ENCODE data around the gene PTPRT.
"Not testable (repeated sequence)": the region's sequence is repeated elsewhere in the genome, so short reads cannot be mapped to it uniquely, and the experiment has no call there.

Gene PTPRT

DNA sequence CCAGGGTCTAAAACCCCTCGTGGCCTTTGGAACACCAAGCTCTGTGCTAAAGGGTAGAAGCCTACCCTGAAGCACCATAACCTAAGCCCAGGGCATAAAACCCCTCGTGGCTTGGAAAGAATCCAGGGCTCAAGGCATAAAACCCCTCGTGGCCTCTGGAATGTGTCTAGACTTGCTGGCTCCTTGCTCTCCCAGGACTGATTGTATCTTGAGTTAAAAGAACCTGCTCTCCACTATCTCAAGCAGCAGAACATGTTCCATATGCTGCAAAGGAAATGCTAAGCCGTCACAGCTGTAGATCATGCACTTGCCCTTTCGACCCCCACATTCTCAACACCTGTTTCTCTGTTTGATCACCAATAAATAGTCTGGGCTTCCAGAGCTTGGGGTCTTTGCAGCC is 288.9 kb downstream of the PTPRT start:
- not testable (repeated sequence) for DNase-seq

DNA sequence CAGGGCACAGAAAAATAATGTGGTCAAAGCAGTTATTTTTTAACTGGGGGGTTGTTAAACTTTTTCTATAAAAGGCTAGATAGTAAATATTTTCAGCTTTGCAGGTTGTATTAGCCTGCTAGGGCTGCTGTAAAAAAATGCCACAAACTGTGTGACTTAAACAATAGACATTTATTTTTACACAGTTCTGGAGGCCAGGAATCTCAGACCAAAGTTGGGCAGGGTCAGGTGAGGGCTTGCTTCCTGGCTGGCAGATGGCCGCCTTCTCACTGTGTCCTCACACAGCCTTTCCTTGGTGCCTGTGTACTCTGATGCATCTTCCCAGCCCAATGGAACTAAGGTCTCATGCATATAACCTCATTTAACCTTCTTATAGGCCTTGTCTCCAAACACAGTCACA is 294.7 kb downstream of the PTPRT start:
- no peak for DNase-seq

DNA sequence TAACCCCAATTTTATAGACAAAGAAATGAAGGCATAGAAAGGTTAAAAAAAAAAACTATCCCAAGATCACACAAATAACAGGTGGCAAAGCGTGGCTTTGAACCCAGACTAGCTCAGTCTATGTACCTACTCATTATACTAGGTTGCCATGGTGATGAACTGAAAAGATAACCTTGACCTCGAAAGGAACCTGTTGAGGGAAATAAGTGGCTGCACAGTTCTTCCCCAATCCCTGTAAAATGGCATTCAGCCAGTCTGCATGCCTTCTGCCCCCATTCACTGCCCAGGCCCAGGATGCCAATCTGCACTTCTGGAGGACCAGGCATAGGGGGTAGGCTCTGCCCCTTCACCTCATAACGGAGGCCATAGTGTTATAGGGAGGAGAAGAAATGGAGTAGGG is 295.2 kb downstream of the PTPRT start:
- no peak for DNase-seq

DNA sequence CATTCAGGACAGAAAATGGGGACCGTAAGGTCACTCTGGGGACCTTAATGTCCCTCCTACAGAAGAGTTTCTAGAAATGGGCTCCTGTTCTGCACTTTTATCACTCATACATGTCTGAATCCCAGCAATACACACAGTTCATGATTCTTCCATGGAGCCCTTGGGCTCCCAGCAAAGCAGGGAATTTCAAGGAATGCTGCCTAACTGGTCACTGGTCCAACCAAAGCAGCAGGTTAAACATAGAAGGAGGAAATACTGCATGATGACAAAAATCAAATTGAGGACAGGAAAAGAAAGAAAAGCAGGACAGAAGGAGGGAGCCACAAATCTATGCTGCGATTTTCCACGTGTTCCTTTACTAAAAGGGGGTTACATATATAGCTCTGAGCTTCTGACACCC is 300.2 kb downstream of the PTPRT start:
- no peak for DNase-seq

DNA sequence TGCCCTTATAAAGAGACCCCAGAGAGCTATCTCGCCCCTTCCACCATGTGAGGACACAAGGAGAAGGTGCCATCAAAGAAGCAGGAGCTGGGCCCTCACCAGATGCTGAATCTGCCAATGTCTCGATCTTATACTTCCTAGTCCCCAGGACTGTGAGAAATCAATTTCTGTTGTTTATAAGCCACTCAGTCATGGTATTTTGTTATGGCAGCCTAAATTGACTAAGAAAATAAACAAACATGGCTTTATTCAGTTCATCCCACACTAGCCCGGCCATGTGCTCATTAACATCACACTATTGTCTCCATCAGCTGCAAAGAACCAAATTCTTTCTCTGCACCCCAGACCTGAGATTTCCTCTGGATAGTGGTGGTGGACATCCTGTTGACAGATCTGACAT is 302.4 kb downstream of the PTPRT start:
- no peak for DNase-seq

DNA sequence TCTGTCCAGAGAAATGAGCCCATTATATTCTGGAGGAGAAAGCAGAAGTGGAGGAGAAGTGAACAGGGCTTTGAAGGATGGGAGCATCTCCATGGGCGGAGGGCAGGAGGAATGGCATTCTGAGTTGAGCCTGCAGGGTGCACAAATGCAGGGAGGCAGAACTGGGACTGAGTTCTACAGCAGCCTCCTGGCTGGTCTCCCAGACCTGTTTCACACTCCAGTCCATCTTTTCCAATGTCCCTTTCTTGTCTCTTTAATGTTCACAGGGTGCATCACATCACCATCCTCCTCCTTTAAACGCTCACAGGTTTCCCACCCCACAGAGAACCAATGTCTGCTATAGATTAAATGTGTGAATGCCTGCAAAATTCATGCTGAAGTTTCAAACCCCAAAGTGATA is 302.9 kb downstream of the PTPRT start:
- DNase-seq, result no peak

DNA sequence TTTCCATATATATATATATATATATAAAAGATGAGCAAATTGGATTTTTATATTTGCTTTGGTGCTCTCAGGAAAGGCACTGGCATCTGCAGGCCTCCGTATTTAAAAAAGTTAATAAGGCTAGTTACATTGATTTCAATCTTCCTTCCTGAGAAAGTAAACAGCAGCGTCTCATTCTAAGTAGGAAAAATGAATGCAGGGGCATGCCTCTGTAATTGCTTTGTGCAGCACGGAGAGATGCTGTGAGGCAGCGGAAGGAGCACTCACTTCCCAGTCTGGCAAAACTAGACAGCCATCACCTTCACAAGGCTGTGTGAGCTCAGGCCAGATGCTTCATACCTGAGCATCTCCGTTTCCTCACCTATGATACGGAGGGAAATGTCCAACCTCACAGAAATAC is 303.7 kb downstream of the PTPRT start:
- no peak for DNase-seq

DNA sequence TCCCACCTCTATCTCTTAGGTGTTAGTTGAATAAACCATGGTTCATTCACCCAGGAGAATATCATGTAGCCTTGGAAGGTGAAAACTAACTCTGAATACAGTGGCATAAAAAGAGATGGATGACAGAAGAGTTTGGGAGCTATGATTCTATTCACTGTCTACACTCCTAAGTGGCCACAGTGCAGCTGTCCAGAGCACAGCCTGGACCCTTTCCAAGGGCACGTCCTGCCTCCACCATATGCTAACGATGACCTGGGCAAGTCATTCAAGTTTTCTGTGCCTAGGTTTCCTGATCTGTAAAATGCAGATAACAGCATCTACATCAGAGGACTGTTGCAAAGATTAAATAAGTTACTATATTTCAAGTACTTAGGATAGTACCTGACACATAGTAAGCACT is 314.1 kb downstream of the PTPRT start:
- no peak for DNase-seq

DNA sequence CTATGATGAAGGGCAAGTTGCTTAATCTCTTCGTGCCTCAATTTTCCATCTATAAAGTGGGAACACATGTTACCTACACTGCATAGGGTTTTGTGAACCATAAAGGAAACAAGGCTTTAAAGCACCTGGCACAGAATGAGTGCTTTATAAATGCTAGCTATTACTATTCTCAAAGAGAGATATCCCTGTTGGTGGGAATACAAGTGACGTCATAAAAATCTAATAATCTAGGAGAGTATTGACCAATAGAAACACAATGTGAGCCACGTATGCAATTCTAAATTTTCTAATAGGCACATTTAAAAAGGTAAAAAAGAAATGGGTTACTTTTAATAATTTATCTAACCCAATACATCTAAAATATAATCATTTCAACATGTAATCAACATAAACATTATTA is 316.4 kb downstream of the PTPRT start:
- DNase-seq, result no peak

DNA sequence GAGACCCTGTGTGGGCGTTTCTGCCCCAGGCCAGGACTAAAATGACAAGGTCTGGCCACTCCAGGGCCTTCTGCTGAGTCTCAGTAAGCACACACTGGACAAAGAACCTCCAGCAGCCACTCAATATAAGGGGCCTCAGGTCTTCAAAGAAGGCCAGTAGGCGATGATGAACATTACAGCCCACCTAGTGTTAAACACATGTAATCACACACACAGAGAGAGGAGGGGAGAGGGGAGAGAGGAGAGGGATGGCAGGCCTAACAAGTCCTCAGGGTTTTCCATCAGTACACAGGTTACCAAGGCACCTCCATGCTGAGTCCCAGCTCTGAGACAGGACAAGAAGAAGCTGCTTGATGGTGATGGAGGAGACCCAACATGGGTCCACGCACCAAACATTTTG is 325.6 kb downstream of the PTPRT start:
- no peak for DNase-seq

DNA sequence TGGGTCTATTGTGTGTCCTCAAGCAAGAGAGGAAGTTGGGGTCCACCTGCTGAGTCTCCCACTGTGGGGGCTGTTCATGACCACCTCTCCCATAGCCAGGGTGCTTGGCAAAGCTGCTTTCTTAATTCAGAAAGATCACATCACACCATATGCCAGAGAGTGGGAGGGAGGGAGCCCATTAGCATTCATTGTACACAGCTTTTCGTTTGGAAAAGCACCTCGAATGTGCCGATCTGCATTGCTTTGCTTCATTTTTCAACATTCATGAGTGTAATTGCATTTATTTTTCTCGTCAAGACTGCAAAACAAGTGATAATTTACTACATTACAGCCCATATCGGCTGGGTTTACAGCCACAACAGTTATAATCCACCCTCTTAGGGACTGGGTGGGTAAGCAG is 327.3 kb downstream of the PTPRT start:
- no peak for DNase-seq

DNA sequence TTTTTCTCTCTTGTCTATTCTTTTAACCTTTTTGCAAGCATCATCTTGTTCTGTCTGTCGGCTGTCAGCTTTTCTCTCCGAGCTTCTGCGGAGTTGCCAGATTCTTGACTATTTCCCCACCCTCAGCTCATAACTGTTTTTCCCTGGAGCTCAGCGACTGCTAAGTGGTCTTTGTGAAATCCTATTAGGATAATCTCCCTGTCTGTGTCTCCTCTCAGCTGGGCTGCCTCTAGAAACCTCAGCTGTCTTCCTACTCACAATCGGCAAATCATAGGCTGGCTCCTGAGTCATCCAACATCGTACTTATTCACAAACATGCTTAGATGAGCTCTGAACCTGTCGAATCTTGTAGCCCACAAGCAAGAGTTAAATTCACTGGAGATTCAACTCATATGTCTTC is 332.3 kb downstream of the PTPRT start:
- DNase-seq, result no peak

DNA sequence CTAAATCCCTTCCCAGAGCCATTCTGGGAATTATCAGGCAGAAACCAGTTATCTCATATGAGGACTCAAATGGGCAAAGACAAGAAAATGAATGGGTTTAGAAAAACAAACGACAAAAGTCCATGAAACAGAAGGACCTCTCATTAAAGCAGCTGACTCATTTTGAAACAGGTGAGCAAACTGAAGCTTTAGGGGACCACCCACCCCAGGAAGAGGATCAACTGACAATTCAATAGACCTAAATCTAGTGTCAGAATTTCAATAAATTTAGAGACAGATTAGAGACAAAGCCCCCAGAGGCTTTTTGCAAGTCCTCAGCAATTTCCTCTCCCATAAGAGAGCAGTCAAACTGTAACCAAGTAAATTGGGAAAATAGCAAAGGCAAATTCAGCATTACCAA is 333.8 kb downstream of the PTPRT start:
- no peak for DNase-seq

DNA sequence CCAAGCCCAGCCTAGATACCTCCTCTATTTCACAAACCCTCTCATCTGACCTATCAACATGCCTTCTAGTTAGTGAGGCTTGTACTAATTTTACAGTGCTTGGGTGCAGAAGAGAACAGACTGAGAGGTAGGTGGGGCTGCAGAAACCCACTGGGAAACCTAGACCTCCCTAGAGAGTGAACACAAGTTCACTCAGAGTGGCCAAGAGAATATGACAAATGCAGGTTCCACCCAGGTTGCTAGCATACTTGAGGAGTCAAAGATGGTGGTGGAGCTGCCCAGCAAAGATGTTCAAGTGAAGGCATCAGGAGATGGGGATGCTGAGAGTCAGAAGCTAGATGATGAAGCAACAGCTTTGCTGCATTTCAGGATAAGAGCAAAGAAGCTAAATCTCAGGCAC is 337.0 kb downstream of the PTPRT start:
- no peak for DNase-seq

DNA sequence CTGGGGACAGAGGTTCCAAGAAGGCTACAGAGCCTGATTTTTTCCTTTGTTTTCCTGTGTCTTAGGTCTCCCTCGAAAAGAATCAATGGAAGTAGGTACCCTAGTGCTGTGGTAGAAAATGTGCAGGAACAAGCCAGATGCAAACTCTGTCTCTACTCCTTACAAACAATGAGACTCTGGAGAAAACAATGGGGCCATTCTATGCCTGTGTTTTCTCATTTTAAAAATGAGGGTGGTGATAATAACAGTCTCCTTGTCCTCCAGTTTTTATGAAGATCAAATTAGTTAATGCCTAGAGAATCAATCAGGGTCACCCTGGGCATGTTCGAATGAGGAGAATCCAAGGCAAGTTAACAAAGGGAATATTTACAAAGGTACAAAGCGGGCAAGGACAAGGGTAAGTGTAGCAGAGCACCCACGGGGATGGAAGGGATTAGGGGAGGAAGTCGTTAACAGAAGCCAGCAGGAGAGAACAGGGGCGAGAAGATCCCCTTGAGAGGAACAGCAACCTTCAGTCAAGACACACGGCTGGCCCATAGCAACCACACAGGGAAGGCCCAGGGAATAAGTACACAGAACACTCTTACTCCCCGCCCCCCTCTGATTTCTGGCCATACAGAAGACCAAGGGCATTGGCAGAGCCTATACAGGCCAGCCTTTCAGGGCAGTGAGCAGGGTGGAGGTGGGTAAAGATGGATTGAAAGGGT is 342.8 kb downstream of the PTPRT start:
- DNase-seq, result no peak

DNA sequence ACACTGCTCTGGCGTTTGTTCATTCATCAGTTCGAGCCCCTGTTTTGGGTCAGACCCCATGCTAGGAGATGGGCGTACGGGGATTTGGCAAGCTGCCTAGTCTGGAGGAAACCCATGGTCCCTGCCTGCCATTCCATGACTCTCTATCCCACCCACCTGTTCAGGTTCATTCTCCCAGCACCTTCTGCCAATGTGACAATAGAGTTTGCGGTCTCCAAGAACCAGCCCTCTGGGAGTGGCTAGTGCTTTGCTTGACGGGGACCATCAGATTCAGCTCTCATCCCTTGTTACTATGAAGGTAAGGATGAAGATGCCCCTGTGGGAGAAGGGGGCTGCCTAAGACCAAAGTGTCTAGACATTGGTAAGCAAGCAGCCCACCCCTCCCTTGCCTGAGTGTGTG is 345.0 kb downstream of the PTPRT start:
- DNase-seq, result no peak

DNA sequence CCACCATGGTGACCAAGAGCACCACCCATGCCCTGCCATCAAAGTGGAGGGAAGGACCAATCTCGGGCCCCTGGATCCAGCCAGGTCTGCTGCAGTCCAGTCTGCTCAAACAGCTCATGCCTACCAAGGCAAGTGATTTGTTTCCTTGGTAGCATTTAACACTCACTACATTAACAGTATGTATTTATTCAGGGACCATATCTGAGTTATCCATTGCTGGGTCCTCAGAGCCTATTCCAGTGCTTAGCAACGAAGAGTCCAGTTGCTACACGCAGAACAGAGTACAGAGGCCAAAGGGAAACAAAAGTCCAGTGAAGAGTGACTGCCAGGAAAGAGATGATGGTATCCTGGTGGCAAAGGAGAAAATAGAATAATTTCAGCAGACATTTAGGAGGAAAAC is 352.2 kb downstream of the PTPRT start:
- no peak for DNase-seq

DNA sequence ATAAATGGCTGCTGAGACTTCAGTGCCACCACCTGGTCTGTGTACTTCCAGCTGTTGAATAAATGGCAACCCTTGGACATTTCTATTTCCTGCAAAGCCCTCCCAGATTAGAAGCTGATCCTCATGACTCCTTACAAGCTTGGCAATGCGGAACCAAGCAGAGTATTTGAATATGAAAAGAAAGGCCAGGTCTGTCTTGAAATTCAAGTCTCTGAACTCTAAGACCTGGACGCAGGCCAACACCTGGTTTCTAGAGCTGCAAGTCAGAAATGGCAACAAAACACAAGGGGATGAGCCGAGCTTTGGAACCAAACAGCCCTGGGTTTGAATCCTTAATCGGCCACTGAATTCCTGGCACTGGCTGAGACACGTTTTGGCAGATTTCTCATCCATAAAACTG is 353.4 kb downstream of the PTPRT start:
- no peak for DNase-seq

DNA sequence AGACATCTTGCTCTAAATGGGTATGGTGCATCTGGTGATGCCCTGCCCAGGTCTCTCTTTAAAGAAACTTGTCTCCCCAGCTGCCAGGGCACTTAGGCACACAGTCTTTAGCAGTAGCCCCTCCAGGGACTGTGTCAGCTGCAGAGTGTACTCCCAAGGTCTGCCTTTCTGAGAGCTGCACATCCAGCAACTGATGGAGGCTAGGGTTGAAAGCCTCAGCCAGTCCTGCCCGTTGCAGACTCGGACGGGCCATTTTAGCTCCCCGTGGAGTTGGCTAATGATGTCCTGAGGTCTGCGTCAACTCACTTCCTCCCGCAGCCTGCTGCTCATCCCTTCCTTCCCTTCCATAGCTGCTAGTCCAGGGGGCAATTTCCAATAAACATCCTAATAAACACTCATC is 381.8 kb downstream of the PTPRT start:
- no peak for DNase-seq

DNA sequence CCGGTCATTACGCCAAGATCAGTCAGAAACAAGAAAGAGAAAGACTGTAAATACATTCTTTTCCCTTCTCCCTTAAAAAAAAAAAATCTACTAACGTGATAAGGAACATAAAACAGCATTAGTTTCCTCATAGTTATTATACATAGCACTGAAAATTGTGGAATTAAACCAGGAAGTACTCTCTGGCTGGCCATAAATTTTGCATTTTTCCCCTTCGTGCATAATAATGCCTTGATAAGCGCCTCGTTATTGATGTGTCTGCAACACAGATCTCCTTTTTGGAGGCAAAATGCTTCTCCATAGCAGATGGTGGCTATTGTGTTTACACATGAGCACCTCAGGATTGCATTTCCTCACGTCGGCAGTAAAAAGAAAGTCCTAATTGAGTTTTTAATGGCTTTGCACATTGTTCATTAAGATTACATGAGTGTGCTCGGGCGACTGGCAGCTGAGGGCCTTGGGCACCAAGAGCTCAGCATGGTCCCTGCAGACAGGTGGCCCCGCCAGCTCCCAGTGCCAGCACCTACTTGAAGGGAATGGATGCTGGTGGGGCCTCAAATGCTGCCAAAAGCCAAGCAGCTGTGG is 394.5 kb downstream of the PTPRT start:
- no peak for DNase-seq

DNA sequence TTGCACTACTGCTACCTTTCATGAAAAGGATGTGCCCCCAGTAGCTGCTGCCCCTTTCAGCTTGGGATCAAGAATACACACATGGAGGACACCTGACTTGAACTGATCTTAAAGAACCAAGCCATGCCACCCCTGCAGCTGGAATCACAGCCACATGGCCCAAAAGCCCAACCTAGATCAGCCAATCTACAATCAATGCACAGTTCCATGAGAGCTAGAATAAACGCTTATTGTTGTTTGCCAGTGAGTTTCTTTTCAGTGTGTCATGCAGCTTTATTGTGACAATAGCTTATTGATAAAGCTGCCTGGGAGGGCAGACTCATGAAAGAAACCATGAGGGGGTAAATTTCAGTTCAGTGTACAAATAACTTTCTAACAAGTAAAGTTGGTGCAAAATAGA is 397.7 kb downstream of the PTPRT start:
- DNase-seq, result no peak

DNA sequence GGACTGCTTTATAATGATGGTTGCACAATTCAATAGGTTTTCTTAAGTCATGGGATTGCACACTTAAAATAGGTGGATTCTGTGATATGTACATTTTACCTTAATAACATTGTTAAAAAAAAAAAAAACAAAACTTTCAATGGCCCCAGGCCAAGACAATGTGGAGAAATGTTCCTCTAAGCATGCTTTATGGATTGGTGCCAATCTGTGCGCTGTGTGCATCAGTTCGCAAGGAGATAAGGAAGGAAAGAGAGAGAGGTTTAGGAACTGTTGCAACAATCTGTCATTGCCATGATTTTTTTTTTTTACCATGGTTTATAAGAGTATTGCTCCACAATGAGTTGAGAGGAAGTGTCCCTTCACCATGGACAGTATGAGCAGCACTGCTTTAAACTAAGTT is 399.6 kb downstream of the PTPRT start:
- no peak for DNase-seq

DNA sequence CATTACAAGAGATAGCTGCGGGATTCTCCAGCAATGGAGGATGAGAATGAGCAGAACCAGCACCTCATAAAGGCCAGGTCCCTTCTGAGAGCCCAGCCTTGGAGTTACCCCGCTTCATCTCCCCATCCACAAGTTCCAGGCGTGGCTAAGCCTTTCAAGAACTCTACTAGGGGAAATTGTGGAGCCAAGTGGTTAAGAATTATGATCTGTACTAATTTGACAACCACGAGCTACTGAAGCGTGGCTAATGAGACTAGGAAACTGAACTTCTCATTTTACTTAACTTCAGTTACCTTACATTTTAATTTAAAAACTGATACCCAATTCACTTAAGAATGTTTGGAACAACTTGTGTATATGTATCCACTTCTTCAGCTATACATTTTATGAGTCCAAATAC is 401.0 kb downstream of the PTPRT start:
- no peak for DNase-seq

DNA sequence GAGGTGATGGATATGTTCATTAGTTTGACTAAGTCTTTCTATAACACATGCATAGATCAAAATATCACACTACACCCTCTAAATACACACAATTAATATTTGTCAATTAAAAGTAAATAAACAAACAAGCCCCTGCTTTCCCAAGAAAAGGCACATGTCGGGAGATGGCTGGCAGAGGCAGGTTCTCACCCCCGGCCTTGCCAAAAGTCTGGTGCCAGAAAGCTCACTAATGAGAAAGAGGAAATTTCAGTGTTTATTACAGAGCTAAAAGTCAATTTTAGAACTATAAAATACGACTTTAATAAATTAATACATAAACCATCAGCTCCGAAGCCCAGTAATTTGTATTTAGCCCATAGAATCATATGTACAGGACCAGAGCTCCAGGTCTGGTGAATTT is 404.7 kb downstream of the PTPRT start:
- no peak for DNase-seq

DNA sequence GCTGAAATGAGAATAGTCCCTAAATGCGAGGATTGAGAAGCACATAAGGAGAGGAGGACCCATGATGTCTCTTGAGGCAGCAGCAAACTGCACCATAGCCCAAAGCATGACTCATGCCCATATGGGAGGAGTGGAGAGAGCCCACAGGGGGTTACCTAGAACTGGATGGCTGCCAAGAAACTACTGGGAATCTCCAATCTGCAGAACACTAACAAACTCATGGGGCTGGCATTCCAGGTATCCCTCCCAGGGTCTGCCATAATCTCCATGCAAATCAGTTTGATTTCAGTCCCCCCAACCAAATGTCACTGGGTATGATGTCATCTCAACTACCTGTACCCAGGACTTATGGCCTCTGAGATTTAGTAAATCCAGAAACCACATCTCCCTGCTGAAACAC is 410.5 kb downstream of the PTPRT start:
- no peak for DNase-seq

All from activated CD4-positive, alpha-beta T cell treated with anti-CD3 and anti-CD28 coated beads for 48 hours (primary cell).